GM19395 (cell line): ENCODE measurements around the gene BTG4.

Experiments
- ATAC-seq: cut with Tn5 transposase; IDR thresholded peaks from one replicate; pipeline ENCODE4 v1.9.1; 2021; ENCODE audit warnings: mild to moderate bottlenecking, moderate library complexity; ENCODE audit not compliant: unreplicated experiment

BTG4 gene

GRCh38 chr11:111512296-111513239 lies at the start of gene BTG4:
Gene BTG4 (minus strand): TSS chr11:111512386. CDS start chr11:111498776, 13,610 bp downstream.
- no peak for ATAC-seq

GRCh38 chr11:111561791-111562325 lies 49.7 kb upstream of the BTG4 start:
- ATAC-seq: no peak

- ATAC-seq: no peak
These were observed 49.1 kb upstream of the BTG4 start for GRCh38 chr11:111561306-111561705.

GRCh38 chr11:111560800-111561199 lies 48.6 kb upstream of the BTG4 start:
- ATAC-seq: no peak

GRCh38 chr11:111559800-111560464 lies 47.7 kb upstream of the BTG4 start:
- no peak for ATAC-seq

- no peak for ATAC-seq
These were observed 45.4 kb upstream of the BTG4 start for GRCh38 chr11:111557425-111558111.

- no peak for ATAC-seq
These were observed 43.1 kb upstream of the BTG4 start for GRCh38 chr11:111555255-111555654.

- ATAC-seq: no peak
These were observed 42.3 kb upstream of the BTG4 start for GRCh38 chr11:111554532-111554931.

- no peak for ATAC-seq
These were observed 38.1 kb upstream of the BTG4 start for GRCh38 chr11:111550258-111550657.

GRCh38 chr11:111549869-111550203 lies 37.6 kb upstream of the BTG4 start:
- no peak for ATAC-seq

GRCh38 chr11:111549196-111549868 lies 37.1 kb upstream of the BTG4 start:
- ATAC-seq: no peak

- no peak for ATAC-seq
These were observed 36.3 kb upstream of the BTG4 start for GRCh38 chr11:111548525-111548924.

- ATAC-seq: no peak
These were observed 30.6 kb upstream of the BTG4 start for GRCh38 chr11:111542606-111543275.

GRCh38 chr11:111541254-111542061 lies 29.3 kb upstream of the BTG4 start:
- ATAC-seq: no peak

- ATAC-seq: no peak
These were observed 28.7 kb upstream of the BTG4 start for GRCh38 chr11:111540937-111541253.

- no peak for ATAC-seq
These were observed 28.1 kb upstream of the BTG4 start, which contains the start of gene LAYN for GRCh38 chr11:111540114-111540936. Gene LAYN (plus strand): TSS chr11:111540720. CDS start chr11:111540844, 124 bp downstream.

GRCh38 chr11:111539426-111540113 lies 27.4 kb upstream of the BTG4 start:
- no peak for ATAC-seq
